22Rv1 (cell line): ENCODE data around the gene C19orf44.

Experiments used
- ZFX ChIP-seq: fragments of 450-650 bp; IDR thresholded peaks from 2 replicates; pipeline ENCODE4 v1.6.1; 2017; ENCODE audit warnings: antibody characterized with exemption, borderline replicate concordance
- TF ChIP-seq, protein P1 (sequence below): fragments of 450-650 bp; IDR thresholded peaks from 2 replicates; pipeline ENCODE4 v1.5.1; 2017; ENCODE audit warnings: mild to moderate bottlenecking

- TF ChIP-seq, protein P1, sequence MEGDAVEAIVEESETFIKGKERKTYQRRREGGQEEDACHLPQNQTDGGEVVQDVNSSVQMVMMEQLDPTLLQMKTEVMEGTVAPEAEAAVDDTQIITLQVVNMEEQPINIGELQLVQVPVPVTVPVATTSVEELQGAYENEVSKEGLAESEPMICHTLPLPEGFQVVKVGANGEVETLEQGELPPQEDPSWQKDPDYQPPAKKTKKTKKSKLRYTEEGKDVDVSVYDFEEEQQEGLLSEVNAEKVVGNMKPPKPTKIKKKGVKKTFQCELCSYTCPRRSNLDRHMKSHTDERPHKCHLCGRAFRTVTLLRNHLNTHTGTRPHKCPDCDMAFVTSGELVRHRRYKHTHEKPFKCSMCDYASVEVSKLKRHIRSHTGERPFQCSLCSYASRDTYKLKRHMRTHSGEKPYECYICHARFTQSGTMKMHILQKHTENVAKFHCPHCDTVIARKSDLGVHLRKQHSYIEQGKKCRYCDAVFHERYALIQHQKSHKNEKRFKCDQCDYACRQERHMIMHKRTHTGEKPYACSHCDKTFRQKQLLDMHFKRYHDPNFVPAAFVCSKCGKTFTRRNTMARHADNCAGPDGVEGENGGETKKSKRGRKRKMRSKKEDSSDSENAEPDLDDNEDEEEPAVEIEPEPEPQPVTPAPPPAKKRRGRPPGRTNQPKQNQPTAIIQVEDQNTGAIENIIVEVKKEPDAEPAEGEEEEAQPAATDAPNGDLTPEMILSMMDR: no peak
- TF ChIP-seq ZFX: no peak
These were observed 45.4 kb downstream of the C19orf44 start for GRCh38 chr19:16541526-16542044.
